CD14-positive monocyte (primary cell): ENCODE data around the gene CELF2. TPM values are rescaled to one million over a fixed set of nuclear protein-coding genes. Genes with fewer than 3 reads are reported as not detected.

Experiments used
- DNase-seq, 3 donors: peaks; one replicate each; pipeline ENCODE4 v3.0.0-alpha.2; 2011 to 2022
- H2AFZ ChIP-seq: 2 replicates; pipeline ENCODE4 v1.6.0; 2012; ENCODE audit warnings: mild to moderate bottlenecking, low read depth, low read length, inconsistent platforms; ENCODE audit not compliant: insufficient read depth, poor library complexity, severe bottlenecking
- H3K27ac ChIP-seq, 2 donors: 1 replicate in 1 of 2; 2 replicates in 1 of 2; pipeline ENCODE4 v1.5.1; 2012 to 2013; ENCODE audit warnings: low read length in 2 of 2, control low read depth in 1 of 2, inconsistent platforms in 1 of 2, low read depth in 1 of 2, mild to moderate bottlenecking in 1 of 2
- H3K27me3 ChIP-seq, 2 donors: one replicate each; pipeline versions ENCODE4 v1.6.0 to v1.6.1; 2011 to 2013; ENCODE audit warnings: low read length in 2 of 2; ENCODE audit not compliant: control insufficient read depth in 2 of 2, insufficient read depth in 2 of 2
- H3K36me3 ChIP-seq, 2 donors: replicated peaks in 1 of 2; 1 replicate in 1 of 2; 2 replicates in 1 of 2; pipeline versions ENCODE4 v1.5.1 to v1.6.1; 2012 to 2013; ENCODE audit warnings: low read length in 2 of 2, control low read depth in 1 of 2, inconsistent platforms in 1 of 2, mild to moderate bottlenecking in 1 of 2; ENCODE audit not compliant: insufficient read depth in 2 of 2, control insufficient read depth in 1 of 2
- H3K4me1 ChIP-seq, 2 donors: 1 replicate in 1 of 2; 2 replicates in 1 of 2; pipeline versions ENCODE4 v1.5.1 to v1.6.1; 2012 to 2013; ENCODE audit warnings: low read length in 2 of 2, control low read depth in 1 of 2, inconsistent platforms in 1 of 2, mild to moderate bottlenecking in 1 of 2, moderate library complexity in 1 of 2; ENCODE audit not compliant: insufficient read depth in 2 of 2, control insufficient read depth in 1 of 2
- H3K4me2 ChIP-seq: replicated peaks from 2 replicates; pipeline ENCODE3; 2012; ENCODE audit warnings: low read length, moderate library complexity, mild to moderate bottlenecking; ENCODE audit not compliant: poor library complexity, severe bottlenecking; ENCODE audit errors: extremely low read depth
- H3K4me3 ChIP-seq, 3 experiments: fragments of 200-600 bp in 1 of 3; sonication (generic) in 1 of 3; replicated peaks in 1 of 3; 1 replicate in 2 of 3; 2 replicates in 1 of 3; pipeline ENCODE4 v1.5.1; 2011 to 2013; ENCODE audit warnings: low read length in 3 of 3, mild to moderate bottlenecking in 3 of 3, control low read depth in 2 of 3, low read depth in 2 of 3, inconsistent platforms in 1 of 3, moderate library complexity in 1 of 3
- H3K79me2 ChIP-seq: 2 replicates; pipeline ENCODE4 v1.6.0; 2012; ENCODE audit warnings: mild to moderate bottlenecking, control low read depth, inconsistent platforms, low read length, moderate library complexity; ENCODE audit not compliant: insufficient read depth
- H3K9ac ChIP-seq: 2 replicates; pipeline ENCODE4 v1.6.0; 2017; ENCODE audit warnings: low read length, mild to moderate bottlenecking; ENCODE audit not compliant: insufficient read depth, poor library complexity, severe bottlenecking
- H3K9me3 ChIP-seq, 2 donors: replicated peaks in 1 of 2; 1 replicate in 1 of 2; 2 replicates in 1 of 2; pipeline versions ENCODE4 v1.5.1 to v1.6.1; 2012 to 2013; ENCODE audit warnings: low read length in 2 of 2, control low read depth in 1 of 2; ENCODE audit not compliant: control insufficient read depth in 1 of 2, insufficient read depth in 1 of 2
- H4K20me1 ChIP-seq: 2 replicates; pipeline ENCODE4 v1.6.0; 2012; ENCODE audit warnings: mild to moderate bottlenecking, low read length, control low read depth, moderate library complexity; ENCODE audit not compliant: insufficient read depth
- H3K27ac Mint-ChIP-seq, 7 donors: one replicate each; pipeline ENCODE4 v1.8.0; 2020; ENCODE audit warnings: mild to moderate bottlenecking in 7 of 7, mixed read lengths in 7 of 7, moderate library complexity in 6 of 7, inconsistent platforms in 2 of 7
- H3K27me3 Mint-ChIP-seq, 3 donors: one replicate each; pipeline ENCODE4 v1.8.0; 2021 to 2022; ENCODE audit warnings: low read depth in 3 of 3, mild to moderate bottlenecking in 3 of 3, mixed read lengths in 3 of 3, moderate library complexity in 3 of 3, inconsistent platforms in 1 of 3
- H3K36me3 Mint-ChIP-seq, 2 donors: one replicate each; pipeline ENCODE4 v1.8.0; 2020; ENCODE audit warnings: mixed read lengths in 2 of 2, inconsistent platforms in 1 of 2, mild to moderate bottlenecking in 1 of 2
- H3K4me1 Mint-ChIP-seq: one replicate; pipeline ENCODE4 v1.8.0; 2020; ENCODE audit warnings: mild to moderate bottlenecking, mixed read lengths
- H3K4me3 Mint-ChIP-seq, 2 donors: one replicate each; pipeline ENCODE4 v1.8.0; 2020; ENCODE audit warnings: mild to moderate bottlenecking in 2 of 2, mixed read lengths in 2 of 2, moderate library complexity in 1 of 2
- H3K9me3 Mint-ChIP-seq, 7 donors: one replicate each; pipeline ENCODE4 v1.8.0; 2020 to 2022; ENCODE audit warnings: mixed read lengths in 7 of 7, mild to moderate bottlenecking in 6 of 7, moderate library complexity in 6 of 7, inconsistent platforms in 2 of 7
- CTCF ChIP-seq: fragments of 200-600 bp; IDR thresholded peaks from one replicate; pipeline ENCODE4 v1.8.0; 2022; ENCODE audit warnings: antibody characterized with exemption, mild to moderate bottlenecking
- WGBS: methylation state at CpG from one replicate; pipeline ENCODE4 v1.1.5; 2013; ENCODE audit warnings: missing lambda C conversion rate; ENCODE audit not compliant: insufficient coverage; 5-methylcytosine and 5-hydroxymethylcytosine counted together
- intact Hi-C, 2 donors: fragments of 100-400 bp; cut with micrococcal nuclease; formaldehyde crosslinking; loops; one replicate each; pipeline versions ENCODE4 v1.15.0 to v1.15.1; 2023
- polyA plus RNA-seq, 3 donors: library from polyadenylated mRNA; depleted of rRNA in 1 of 3; unstranded in 2 of 3; stranded (reverse) in 1 of 3; fragments of 300-500 nt in 2 of 3; fragments of >200 nt in 1 of 3; fragmentation: Illumina TruSeq in 2 of 3; gene quantifications; 1 replicate in 2 of 3; 2 replicates in 1 of 3; pipeline ENCODE4 v1.2.3, GENCODE V29; 2012 to 2021

The CELF2 gene
- polyA plus RNA-seq, 3 donors = 53.5 to 93.3 (median 80.5) TPM

DNA sequence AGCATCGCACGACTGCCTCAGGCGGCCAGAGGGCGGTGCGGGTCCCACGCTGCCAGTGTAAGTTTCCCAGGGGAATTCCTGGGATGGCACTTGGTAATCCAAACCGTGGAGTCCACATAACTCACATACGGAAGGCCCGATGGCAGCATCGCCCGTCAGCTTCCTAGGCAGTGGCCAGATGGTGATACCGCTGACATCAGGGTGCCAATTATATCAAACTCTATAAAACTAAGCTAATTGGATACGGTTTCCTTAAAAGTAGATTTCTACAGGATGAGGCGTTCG is 189.8 kb downstream of the CELF2 start:
- WGBS = 95% methylated on average over 8 of the region's 15 CpGs
- no peaks in the 10 kb centered on the region for H3K27me3 Mint-ChIP-seq
- DNase-seq = no peak
- Histone ChIP-seq H3K27me3 (no peaks in the 10 kb centered on the region), H4K20me1 (peaks cover 100% of the 10 kb centered on the region), H3K9me3 (no peaks in the 10 kb centered on the region), H3K79me2 (peaks cover 100% of the 10 kb centered on the region), H3K27ac (peak overlapping the region; percentile 3 to 65), H2AFZ (no peak overlapping the region), H3K36me3 (peaks cover 43 to 74% of the 10 kb centered on the region in 2 donors), H3K4me2 (no peak overlapping the region), H3K4me3 (no peak overlapping the region), H3K4me1 (peaks cover 37 to 45% of the 10 kb centered on the region in 2 donors), H3K9ac (no peak overlapping the region)
- peaks cover 62 to 80% of the 10 kb centered on the region in 2 donors for H3K36me3 Mint-ChIP-seq
- H3K4me1 Mint-ChIP-seq = peaks cover 70% of the 10 kb centered on the region
- intact Hi-C loops = no loop called here
- H3K4me3 Mint-ChIP-seq = no peak overlapping the region
- no peak for TF ChIP-seq CTCF
- no peaks in the 10 kb centered on the region for H3K9me3 Mint-ChIP-seq
- H3K27ac Mint-ChIP-seq = peak overlapping the region in 4 of 7 donors; percentile 44 to 93 (median 90)

DNA sequence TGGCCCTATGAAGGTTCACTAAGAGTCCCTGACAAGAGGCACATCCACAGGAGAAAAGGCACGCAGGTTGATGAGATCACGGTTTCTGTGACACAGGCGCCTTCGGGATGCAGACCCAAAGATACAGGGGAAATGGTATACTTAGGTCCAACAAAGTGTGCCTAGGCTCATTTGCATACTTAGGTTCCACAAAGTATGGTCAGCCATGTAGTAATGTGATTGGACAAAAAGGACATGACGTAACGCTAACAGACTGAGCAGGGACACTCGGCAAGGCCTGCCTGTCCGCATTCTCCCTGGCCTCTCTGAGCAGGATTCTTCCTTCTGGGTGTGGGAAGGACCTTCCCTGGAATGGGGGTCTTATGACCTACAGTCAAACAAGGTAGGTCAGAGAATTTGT is 190.6 kb downstream of the CELF2 start:
- Histone ChIP-seq H3K4me1 (peaks cover 37 to 45% of the 10 kb centered on the region in 2 donors), H3K27me3 (no peaks in the 10 kb centered on the region), H3K27ac (peak overlapping the region; percentile 0 to 65), H3K4me2 (peak overlapping the region; percentile 2), H4K20me1 (peaks cover 100% of the 10 kb centered on the region), H3K9ac (no peak overlapping the region), H3K36me3 (peaks cover 45 to 74% of the 10 kb centered on the region in 2 donors), H3K9me3 (no peaks in the 10 kb centered on the region), H2AFZ (no peak overlapping the region), H3K4me3 (no peak overlapping the region), H3K79me2 (peaks cover 100% of the 10 kb centered on the region)
- no peaks in the 10 kb centered on the region for H3K27me3 Mint-ChIP-seq
- intact Hi-C loops = no loop called here
- peaks cover 59 to 81% of the 10 kb centered on the region in 2 donors for H3K36me3 Mint-ChIP-seq
- 84% methylated on average over 7 of the region's 8 CpGs for WGBS
- peaks cover 78% of the 10 kb centered on the region for H3K4me1 Mint-ChIP-seq
- peak overlapping the region; percentile 68 to 93 (median 87) for H3K27ac Mint-ChIP-seq
- no peak overlapping the region for H3K4me3 Mint-ChIP-seq
- H3K9me3 Mint-ChIP-seq = no peaks in the 10 kb centered on the region
- DNase-seq = peak in 2 of 3 donors; percentile 42 to 48
- TF ChIP-seq CTCF = no peak
